ENCODE results near the gene LGR4. TPM values are rescaled to one million over a fixed set of nuclear protein-coding genes. Genes with fewer than 3 reads are reported as not detected.
A peak's percentile ranks its signal among the peaks of the same experiment; 100 is the strongest.

Gene LGR4
- total and polyA plus RNA-seq, 8 donors = 23.4 to 73.0 (median 54.5) TPM

- Histone ChIP-seq H3K4me1 (peaks cover 48 to 54% (median 48%) of the 10 kb centered on the region in 3 donors), H3K4me3 (no peak overlapping the region), H3K27me3 (no peaks in the 10 kb centered on the region), H3K36me3 (no peaks in the 10 kb centered on the region), H3K27ac (peak overlapping the region in 3 of 4 donors; percentile 4 to 56 (median 55)), H3K9me3 (no peaks in the 10 kb centered on the region)
- no peak for TF ChIP-seq CTCF (IDR thresholded peaks at IDR 0.05)
- DNase-seq (peak in 1 of 6 donors; percentile 33), ATAC-seq (peak; percentile 62 to 75 (median 72)), FAIRE-seq (no peak)
- intact Hi-C loops (cut with DNase I) = no loop called here
- WGBS, 2 donors = 26 to 33% methylated on average over 5 of the region's 5 CpGs
These were observed 70.7 kb downstream of the LGR4 start for GRCh38 chr11:27401833-27402316.

GRCh38 chr11:27401280-27401832, 71.2 kb downstream of the LGR4 start:
- FAIRE-seq (no peak), ATAC-seq (peak in 1 of 4 donors; percentile 24), DNase-seq (no peak)
- no peaks in the 10 kb centered on the region for H3K9me3 ChIP-seq
- H3K27ac ChIP-seq = peak overlapping the region in 3 of 4 donors; percentile 4 to 56 (median 55)
- TF ChIP-seq CTCF (IDR thresholded peaks at IDR 0.05) = no peak
- no peaks in the 10 kb centered on the region for H3K27me3 ChIP-seq
- WGBS, 2 donors = 64 to 65% methylated on average over 5 of the region's 5 CpGs
- no peaks in the 10 kb centered on the region for H3K36me3 ChIP-seq
- intact Hi-C loops (cut with DNase I) = no loop called here
- H3K4me1 ChIP-seq = peaks cover 50 to 55% (median 51%) of the 10 kb centered on the region in 3 donors
- H3K4me3 ChIP-seq = no peak overlapping the region

GRCh38 chr11:27398400-27398770, 74.2 kb downstream of the LGR4 start:
- Histone ChIP-seq H3K36me3 (no peaks in the 10 kb centered on the region), H3K4me1 (peaks cover 62 to 70% (median 67%) of the 10 kb centered on the region in 3 donors), H3K4me3 (no peak overlapping the region), H3K27me3 (no peaks in the 10 kb centered on the region), H3K27ac (peak overlapping the region in 2 of 4 donors; percentile 74 to 81), H3K9me3 (no peaks in the 10 kb centered on the region)
- FAIRE-seq (no peak), DNase-seq (no peak), ATAC-seq (no peak)
- no peak for TF ChIP-seq CTCF (IDR thresholded peaks at IDR 0.05)
- intact Hi-C loops (cut with DNase I) = no loop called here
- WGBS, 2 donors = 50 to 52% methylated on average over 3 of the region's 3 CpGs

GRCh38 chr11:27397624-27398399, 74.8 kb downstream of the LGR4 start:
- no peaks in the 10 kb centered on the region for H3K36me3 ChIP-seq
- H3K4me3 ChIP-seq = no peak overlapping the region
- no peak for DNase-seq
- peaks cover 59 to 71% (median 67%) of the 10 kb centered on the region in 3 donors for H3K4me1 ChIP-seq
- no peak for ATAC-seq
- no peak for FAIRE-seq
- peak overlapping the region in 3 of 4 donors; percentile 19 to 81 (median 74) for H3K27ac ChIP-seq
- H3K9me3 ChIP-seq = no peaks in the 10 kb centered on the region
- H3K27me3 ChIP-seq = no peaks in the 10 kb centered on the region
- intact Hi-C loops (cut with DNase I) = no loop called here
- WGBS, 2 donors = 30 to 35% methylated on average over 9 of the region's 9 CpGs
- no peak for TF ChIP-seq CTCF (IDR thresholded peaks at IDR 0.05)

All from pancreas (tissue), 10 donors.